AG04450 (cell line): ENCODE data around the gene MNAT1. TPM values are rescaled to one million over a fixed set of nuclear protein-coding genes. Genes with fewer than 3 reads are reported as not detected.

ENCODE experiments used
- CTCF ChIA-PET: fragments of 300-600, 350-600 bp; formaldehyde crosslinking; extraction: SDS; loops from one replicate; lab custom pipeline; 2022; ENCODE audit warnings: antibody characterized with exemption, inconsistent platforms; lab: Charles Lee
- POLR2A ChIA-PET: fragments of 350-600 bp; formaldehyde crosslinking; extraction: SDS; loops from one replicate; lab custom pipeline; 2021; ENCODE audit warnings: antibody characterized with exemption, inconsistent platforms; lab: Yijun Ruan, JAX
- DNase-seq: peaks from one replicate; pipeline ENCODE4 v3.0.0-alpha.2; 2011; ENCODE audit warnings: low read depth, low spot score
- H3K27ac ChIP-seq: one replicate; pipeline ENCODE4 v1.5.1; 2012; ENCODE audit warnings: low read depth, low read length, control low read depth
- H3K27me3 ChIP-seq: one replicate; pipeline ENCODE4 v1.6.0; 2012; ENCODE audit warnings: low read length; ENCODE audit not compliant: control insufficient read depth, insufficient read depth
- H3K4me3 ChIP-seq: 2 replicates; pipeline ENCODE4 v1.5.1; 2011; ENCODE audit warnings: mild to moderate bottlenecking, low read depth, low read length, control low read depth
- H3K9me3 ChIP-seq: 2 replicates; pipeline ENCODE4 v1.5.1; 2012; ENCODE audit warnings: low read length; ENCODE audit not compliant: control insufficient read depth, insufficient read depth
- polyA plus RNA-seq: library from polyadenylated mRNA; depleted of rRNA; stranded (reverse); fragments of >200 nt; gene quantifications from 2 replicates; pipeline ENCODE4 v1.2.3, GENCODE V29; 2011
- TF ChIP-seq, protein P1 (sequence below): IDR thresholded peaks from 2 replicates; pipeline ENCODE4 v1.5.1; 2011; ENCODE audit warnings: low read depth, low read length, control low read depth, inconsistent platforms

Gene MNAT1
- polyA plus RNA-seq, 1 experiment = 69.3 TPM

DNA sequence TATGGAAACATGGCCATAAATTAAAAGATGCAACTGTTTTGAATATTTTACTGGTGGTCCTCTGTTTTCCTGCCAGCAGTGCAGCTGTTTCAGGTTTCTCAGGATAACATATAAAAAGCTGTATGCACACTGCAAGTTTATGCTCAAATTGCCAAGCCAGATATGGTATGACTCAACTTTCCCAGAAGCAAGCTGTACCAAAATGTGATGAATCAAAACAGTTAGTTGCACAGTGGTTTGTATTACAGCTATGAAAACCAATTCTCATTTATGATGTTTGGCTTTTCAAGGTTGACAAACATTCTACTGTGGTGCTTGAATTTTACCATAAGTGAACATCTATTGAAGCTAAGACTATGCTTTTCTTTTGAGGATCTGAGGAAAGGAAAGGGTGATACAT is 230.8 kb downstream of the MNAT1 start:
- ChIA-PET CTCF (interaction anchor here (0.6 kb wide), 1 partner anchor 266 kb away, joined by 6 read pairs; no protein-coding TSS in a partner anchor), POLR2A (interaction anchor here (0.7 to 1.1 kb wide), 2 partner anchors 15 to 183 kb away, joined by 3 read pairs; partner anchors contain the start of genes SLC38A6 and TRMT5)
- Histone ChIP-seq H3K4me3 (no peak overlapping the region), H3K9me3 (no peaks in the 10 kb centered on the region), H3K27ac (no peak overlapping the region), H3K27me3 (no peaks in the 10 kb centered on the region)
- TF ChIP-seq, protein P1, sequence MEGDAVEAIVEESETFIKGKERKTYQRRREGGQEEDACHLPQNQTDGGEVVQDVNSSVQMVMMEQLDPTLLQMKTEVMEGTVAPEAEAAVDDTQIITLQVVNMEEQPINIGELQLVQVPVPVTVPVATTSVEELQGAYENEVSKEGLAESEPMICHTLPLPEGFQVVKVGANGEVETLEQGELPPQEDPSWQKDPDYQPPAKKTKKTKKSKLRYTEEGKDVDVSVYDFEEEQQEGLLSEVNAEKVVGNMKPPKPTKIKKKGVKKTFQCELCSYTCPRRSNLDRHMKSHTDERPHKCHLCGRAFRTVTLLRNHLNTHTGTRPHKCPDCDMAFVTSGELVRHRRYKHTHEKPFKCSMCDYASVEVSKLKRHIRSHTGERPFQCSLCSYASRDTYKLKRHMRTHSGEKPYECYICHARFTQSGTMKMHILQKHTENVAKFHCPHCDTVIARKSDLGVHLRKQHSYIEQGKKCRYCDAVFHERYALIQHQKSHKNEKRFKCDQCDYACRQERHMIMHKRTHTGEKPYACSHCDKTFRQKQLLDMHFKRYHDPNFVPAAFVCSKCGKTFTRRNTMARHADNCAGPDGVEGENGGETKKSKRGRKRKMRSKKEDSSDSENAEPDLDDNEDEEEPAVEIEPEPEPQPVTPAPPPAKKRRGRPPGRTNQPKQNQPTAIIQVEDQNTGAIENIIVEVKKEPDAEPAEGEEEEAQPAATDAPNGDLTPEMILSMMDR = no peak
- DNase-seq = peak; percentile 60

DNA sequence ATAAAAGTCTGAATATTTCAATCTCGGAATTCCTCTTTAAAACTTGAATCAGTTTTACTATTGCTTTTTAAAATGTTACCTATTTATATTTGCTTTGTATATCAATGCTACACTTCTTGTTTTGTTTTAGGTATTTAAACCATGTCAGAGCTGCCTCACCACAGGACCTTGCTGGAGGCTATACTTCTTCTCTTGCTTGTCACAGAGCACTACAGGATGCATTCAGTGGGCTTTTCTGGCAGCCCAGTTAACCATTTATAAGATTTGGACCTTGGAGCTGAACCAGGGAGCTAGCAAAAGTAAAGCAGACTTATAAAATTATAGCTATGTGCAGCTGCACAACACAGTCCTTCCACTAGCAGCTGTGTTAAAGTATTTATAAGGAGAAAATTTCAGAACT is 233.5 kb downstream of the MNAT1 start:
- ChIA-PET CTCF (no interaction called here), POLR2A (no interaction called here)
- DNase-seq = no peak
- Histone ChIP-seq H3K9me3 (no peaks in the 10 kb centered on the region), H3K27ac (no peak overlapping the region), H3K27me3 (no peaks in the 10 kb centered on the region), H3K4me3 (no peak overlapping the region)
- TF ChIP-seq, protein P1 = no peak

DNA sequence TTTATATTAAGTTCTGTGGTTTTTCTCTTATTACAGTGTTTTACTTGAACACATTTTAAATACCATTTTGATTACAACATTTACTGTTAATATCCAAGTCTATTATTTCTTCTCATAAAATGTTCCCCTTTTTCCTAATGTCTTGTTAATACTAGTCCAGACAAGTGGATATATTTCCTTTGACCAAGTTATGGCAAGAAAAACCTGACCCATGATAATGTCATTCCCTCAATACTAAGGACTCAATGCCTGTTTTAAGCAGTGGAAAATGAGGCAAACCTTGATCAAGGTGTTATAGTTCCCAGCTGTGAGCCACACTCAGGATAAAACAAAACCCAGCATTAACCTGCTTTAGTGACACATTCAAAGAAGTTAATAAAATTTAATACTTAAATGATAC is 234.1 kb downstream of the MNAT1 start:
- Histone ChIP-seq H3K27ac (no peak overlapping the region), H3K27me3 (no peaks in the 10 kb centered on the region), H3K9me3 (no peaks in the 10 kb centered on the region), H3K4me3 (no peak overlapping the region)
- no peak for DNase-seq
- ChIA-PET POLR2A (no interaction called here), CTCF (no interaction called here)
- TF ChIP-seq, protein P1 = no peak

GRCh38 chr14:60970146-60970545 is 235.6 kb downstream of the MNAT1 start:
- no peak overlapping the region for H3K4me3 ChIP-seq
- CTCF ChIA-PET = no interaction called here

DNA sequence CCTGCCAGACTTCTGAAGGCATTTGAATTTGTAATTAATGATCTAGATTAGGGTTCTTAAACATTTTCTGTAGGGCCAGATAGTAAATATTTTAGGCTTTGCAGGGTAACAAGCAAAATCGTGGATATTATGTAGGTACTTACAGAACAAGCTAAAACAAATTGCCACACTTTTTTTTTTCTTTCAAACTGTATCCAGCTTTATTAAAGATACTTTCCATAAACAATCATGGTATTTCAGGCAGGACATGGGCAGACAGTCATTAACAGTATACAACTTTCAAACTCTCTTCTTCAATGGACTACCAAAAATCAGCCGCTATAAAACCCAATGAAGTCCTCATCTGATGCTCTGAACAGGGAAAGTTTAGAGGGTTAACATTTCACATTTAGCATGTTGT is 236.7 kb downstream of the MNAT1 start:
- TF ChIP-seq, protein P1 = no peak
- H3K4me3 ChIP-seq = no peak overlapping the region
- CTCF ChIA-PET = no interaction called here
- H3K9me3 ChIP-seq = no peaks in the 10 kb centered on the region
- no peak for DNase-seq
- POLR2A ChIA-PET = no interaction called here
- H3K27me3 ChIP-seq = no peaks in the 10 kb centered on the region
- H3K27ac ChIP-seq = no peak overlapping the region

More at GRCh38 chr14:60970146-60970545, 235.6 kb downstream of the MNAT1 start:
- no peaks in the 10 kb centered on the region for H3K27me3 ChIP-seq
- DNase-seq = no peak
- H3K9me3 ChIP-seq = no peaks in the 10 kb centered on the region
- POLR2A ChIA-PET = no interaction called here
- no peak overlapping the region for H3K27ac ChIP-seq
- TF ChIP-seq, protein P1 = no peak
